HG02885 (cell line): Measurements from ENCODE around the gene NAA80.
"Not testable (repeated sequence)": the region's sequence is repeated elsewhere in the genome, so short reads cannot be mapped to it uniquely, and the experiment has no call there.

Source experiments
- ATAC-seq: cut with Tn5 transposase; IDR thresholded peaks from one replicate; pipeline ENCODE4 v1.9.1; 2021; ENCODE audit warnings: mild to moderate bottlenecking; ENCODE audit not compliant: unreplicated experiment, poor library complexity

Gene NAA80

GRCh38 chr3:50293079-50293801, 6.0 kb downstream of the NAA80 start:
- no peak for ATAC-seq

GRCh38 chr3:50292159-50293078, 6.8 kb downstream of the NAA80 start, which contains the start of gene IFRD2:
Gene IFRD2 (minus strand): TSS chr3:50292429. CDS start chr3:50292274, 155 bp downstream.
- ATAC-seq, result peak; percentile 98

GRCh38 chr3:50290161-50290641, 9.0 kb downstream of the NAA80 start:
- ATAC-seq, result no peak

- ATAC-seq, result no peak
These were observed 10.1 kb downstream of the NAA80 start for GRCh38 chr3:50289130-50289529.

GRCh38 chr3:50288387-50289007, 10.7 kb downstream of the NAA80 start:
- ATAC-seq, result no peak

GRCh38 chr3:50287262-50287661, 11.9 kb downstream of the NAA80 start:
- no peak for ATAC-seq

- ATAC-seq, result no peak
These were observed 12.6 kb downstream of the NAA80 start for GRCh38 chr3:50286322-50287227.

GRCh38 chr3:50284121-50284520, 15.1 kb downstream of the NAA80 start:
- not testable (repeated sequence) for ATAC-seq

- no peak for ATAC-seq
These were observed 19.8 kb downstream of the NAA80 start for GRCh38 chr3:50279255-50280016.

GRCh38 chr3:50278880-50279224, 20.4 kb downstream of the NAA80 start, which contains the start of gene LSMEM2:
Gene LSMEM2 (plus strand): TSS chr3:50279087. CDS start chr3:50279114, 27 bp downstream.
- no peak for ATAC-seq

GRCh38 chr3:50278123-50278879, 20.9 kb downstream of the NAA80 start:
- no peak for ATAC-seq

- ATAC-seq, result no peak
These were observed 22.5 kb downstream of the NAA80 start for GRCh38 chr3:50276762-50277101.

- ATAC-seq, result no peak
These were observed 23.0 kb downstream of the NAA80 start for GRCh38 chr3:50275996-50276761.

GRCh38 chr3:50275141-50275995, 23.8 kb downstream of the NAA80 start:
- no peak for ATAC-seq

GRCh38 chr3:50274371-50275104, 24.7 kb downstream of the NAA80 start:
- no peak for ATAC-seq

- no peak for ATAC-seq
These were observed 25.5 kb downstream of the NAA80 start for GRCh38 chr3:50273689-50274065.
